HCT116 (cell line): ENCODE measurements around the gene SORL1. TPM values are rescaled to one million over a fixed set of nuclear protein-coding genes. Genes with fewer than 3 reads are reported as not detected.

Source experiments
- ATAC-seq: fragments of 200-7000 bp; cut with Tn5 transposase; 2 replicates; pipeline ENCODE4 v1.9.1; 2020; ENCODE audit warnings: mild to moderate bottlenecking, moderate library complexity
- BruUV-seq: library from RNA; stranded (reverse); fragments of 400-500 nt; replicated peaks from 2 replicates; lab custom pipeline; 2021; lab: Mats Ljungman, UMichigan
- CTCF ChIA-PET: fragments of 300-600 bp; sonication (Branson Sonifier 250); formaldehyde crosslinking; loops from one replicate; lab custom pipeline; 2021; ENCODE audit warnings: antibody characterized with exemption; lab: Charles Lee
- POLR2A ChIA-PET: fragments of 300-600, 350-600 bp; sonication (Branson Sonifier 250); formaldehyde crosslinking; loops from one replicate; lab custom pipeline; 2021; ENCODE audit warnings: antibody characterized with exemption; lab: Charles Lee
- RAD21 ChIA-PET, 2 experiments: fragments of 300-600 bp; sonication (Branson Sonifier 250); formaldehyde crosslinking; loops; one replicate each; lab custom pipeline; 2023; ENCODE audit warnings: low total read pairs in 2 of 2; ENCODE audit not compliant: uncharacterized antibody in 2 of 2, unreplicated experiment in 2 of 2, low non-redundant PET in 1 of 2; lab: Charles Lee
- DNase-seq: peaks from one replicate; pipeline ENCODE4 v3.0.0-alpha.2; 2010; ENCODE audit warnings: low read depth, low spot score
- H2AFZ ChIP-seq: fragments of 200-600 bp; shearing (Covaris generic), sonication (generic); 2 replicates; pipeline ENCODE4 v1.6.1; 2017; ENCODE audit warnings: low read depth, mixed run types, mixed read lengths, antibody characterized with exemption, low read length; ENCODE audit not compliant: poor library complexity, severe bottlenecking
- H3K27ac ChIP-seq: 2 replicates; pipeline ENCODE4 v1.5.1; 2012; ENCODE audit warnings: low read depth, low read length
- H3K27me3 ChIP-seq: fragments of 200-600 bp; sonication (generic); 2 replicates; pipeline ENCODE4 v1.6.1; 2016; ENCODE audit warnings: mixed run types, low read length, mixed read lengths; ENCODE audit not compliant: insufficient read depth
- H3K36me3 ChIP-seq, 2 experiments: fragments of 200-500 bp in 1 of 2; fragments of 200-600 bp in 1 of 2; sonication (Bioruptor generic) in 1 of 2; sonication (generic) in 1 of 2; 2 replicates each; pipeline versions ENCODE4 v1.5.1 to v1.6.1; 2014 to 2016; ENCODE audit warnings: low read length in 2 of 2, inconsistent platforms in 1 of 2, mixed read lengths in 1 of 2, mixed run types in 1 of 2; ENCODE audit not compliant: insufficient read depth in 2 of 2, control insufficient read depth in 1 of 2
- H3K4me1 ChIP-seq, 2 experiments: fragments of 200-600 bp in 1 of 2; sonication (generic) in 1 of 2; 2 replicates each; pipeline versions ENCODE4 v1.5.1 to v1.6.1; 2012 to 2017; ENCODE audit warnings: low read length in 2 of 2, inconsistent platforms in 1 of 2, mild to moderate bottlenecking in 1 of 2, mixed read lengths in 1 of 2, mixed run types in 1 of 2, moderate library complexity in 1 of 2; ENCODE audit not compliant: insufficient read depth in 2 of 2, control insufficient read depth in 1 of 2
- H3K4me2 ChIP-seq: fragments of 200-600 bp; sonication (generic); 2 replicates; pipeline ENCODE4 v1.6.1; 2017; ENCODE audit warnings: mixed run types, low read length, mixed read lengths
- H3K4me3 ChIP-seq, 2 experiments: fragments of 200-600 bp in 1 of 2; sonication (generic) in 1 of 2; replicated peaks in 1 of 2; 2 replicates each; pipeline ENCODE4 v1.5.1; 2011 to 2016; ENCODE audit warnings: low read length in 2 of 2, control low read depth in 1 of 2, low read depth in 1 of 2, mild to moderate bottlenecking in 1 of 2, mixed read lengths in 1 of 2, mixed run types in 1 of 2
- H3K79me2 ChIP-seq: fragments of 200-600 bp; sonication (generic); 2 replicates; pipeline ENCODE4 v1.6.1; 2017; ENCODE audit warnings: mild to moderate bottlenecking, mixed run types, low read length, moderate library complexity, mixed read lengths; ENCODE audit not compliant: insufficient read depth
- H3K9ac ChIP-seq: fragments of 200-600 bp; sonication (generic); 2 replicates; pipeline ENCODE4 v1.6.1; 2016; ENCODE audit warnings: low read length, mixed read lengths
- H3K9me2 ChIP-seq: fragments of 200-600 bp; sonication (generic), shearing (Covaris generic); 2 replicates; pipeline ENCODE4 v1.6.1; 2017; ENCODE audit warnings: mixed run types, mild to moderate bottlenecking, moderate library complexity; ENCODE audit not compliant: insufficient read depth
- H3K9me3 ChIP-seq, 2 experiments: fragments of 200-500 bp in 1 of 2; fragments of 200-600 bp in 1 of 2; sonication (Bioruptor generic) in 1 of 2; sonication (generic) in 1 of 2; 2 replicates each; pipeline ENCODE4 v1.6.1; 2014 to 2017; ENCODE audit warnings: low read length in 2 of 2, mixed read lengths in 2 of 2, inconsistent platforms in 1 of 2, low read depth in 1 of 2, mild to moderate bottlenecking in 1 of 2, mixed run types in 1 of 2, moderate library complexity in 1 of 2; ENCODE audit not compliant: control insufficient read depth in 1 of 2, insufficient read depth in 1 of 2
- H4K20me1 ChIP-seq: fragments of 200-600 bp; sonication (generic), shearing (Covaris generic); 2 replicates; pipeline ENCODE4 v1.6.1; 2017; ENCODE audit warnings: mixed run types, mild to moderate bottlenecking, moderate library complexity; ENCODE audit not compliant: insufficient read depth
- ATF3 ChIP-seq: IDR thresholded peaks from 2 replicates; pipeline ENCODE4 v1.6.1; 2012
- CBX3 ChIP-seq: IDR thresholded peaks from 2 replicates; pipeline ENCODE4 v1.6.1; 2012; ENCODE audit warnings: low read depth
- CEBPB ChIP-seq: IDR thresholded peaks from 2 replicates; pipeline ENCODE4 v1.6.1; 2012; ENCODE audit warnings: low read depth
- CTCF ChIP-seq, 3 experiments: fragments of 200-600 bp in 1 of 3; sonication (generic) in 1 of 3; IDR thresholded peaks in 2 of 3; conservative IDR thresholded peaks in 1 of 3; 2 replicates each; pipeline ENCODE4 v1.5.1; 2012 to 2017; ENCODE audit warnings: low read depth in 2 of 3, low read length in 2 of 3, antibody characterized with exemption in 1 of 3, borderline replicate concordance in 1 of 3, control low read depth in 1 of 3, mild to moderate bottlenecking in 1 of 3, mixed read lengths in 1 of 3, mixed run types in 1 of 3, moderate library complexity in 1 of 3; ENCODE audit not compliant: insufficient read depth in 1 of 3
- ELF1 ChIP-seq: IDR thresholded peaks from 2 replicates; pipeline ENCODE4 v1.6.1; 2012; ENCODE audit warnings: low read depth, borderline replicate concordance
- EZH2phosphoT487 ChIP-seq: fragments of 200-600 bp; IDR thresholded peaks from 2 replicates; pipeline ENCODE4 v1.6.1; 2018; ENCODE audit warnings: antibody characterized with exemption, borderline replicate concordance
- JUND ChIP-seq: IDR thresholded peaks from 2 replicates; pipeline ENCODE4 v1.6.1; 2012
- MAX ChIP-seq: IDR thresholded peaks from 2 replicates; pipeline ENCODE4 v1.6.1; 2012
- POLR2A ChIP-seq: IDR thresholded peaks from 2 replicates; pipeline ENCODE4 v1.7.0; 2011; ENCODE audit warnings: borderline replicate concordance; ENCODE audit not compliant: insufficient read depth, insufficient read length; ENCODE audit errors: extremely low read depth
- RAD21 ChIP-seq: IDR thresholded peaks from 2 replicates; pipeline ENCODE4 v1.6.1; 2012; ENCODE audit warnings: low read depth, mild to moderate bottlenecking
- REST ChIP-seq: IDR thresholded peaks from 2 replicates; pipeline ENCODE4 v1.6.1; 2012; ENCODE audit warnings: low read depth
- SIN3A ChIP-seq: IDR thresholded peaks from 2 replicates; pipeline ENCODE4 v1.6.1; 2012; ENCODE audit warnings: low read depth
- SP1 ChIP-seq: IDR thresholded peaks from 2 replicates; pipeline ENCODE4 v1.6.1; 2012; ENCODE audit warnings: low read depth
- SRF ChIP-seq: IDR thresholded peaks from 2 replicates; pipeline ENCODE4 v1.6.1; 2012; ENCODE audit warnings: low read depth
- TCF7L2 ChIP-seq: IDR thresholded peaks from 2 replicates; pipeline ENCODE4 v1.7.0; 2011; ENCODE audit warnings: borderline replicate concordance, inconsistent platforms; ENCODE audit not compliant: insufficient read depth, insufficient read length; ENCODE audit errors: extremely low read depth
- YY1 ChIP-seq: IDR thresholded peaks from 2 replicates; pipeline ENCODE4 v1.6.1; 2011; ENCODE audit warnings: low read length, low read depth, moderate library complexity, mild to moderate bottlenecking; ENCODE audit not compliant: insufficient replicate concordance; ENCODE audit errors: extremely low read depth
- ZBTB33 ChIP-seq: IDR thresholded peaks from 2 replicates; pipeline ENCODE4 v1.6.1; 2011; ENCODE audit warnings: mild to moderate bottlenecking, low read length, moderate library complexity; ENCODE audit not compliant: insufficient replicate concordance; ENCODE audit errors: extremely low read depth
- ZFX ChIP-seq: fragments of 450-650 bp; IDR thresholded peaks from 2 replicates; pipeline ENCODE4 v1.6.1; 2017
- ZNF274 ChIP-seq: fragments of 200-500 bp; sonication (Bioruptor generic); IDR thresholded peaks from 2 replicates; pipeline ENCODE4 v1.6.1; 2014; ENCODE audit warnings: mild to moderate bottlenecking, low read depth, low read length, inconsistent platforms
- intact Hi-C: fragments of 100-400 bp; cut with micrococcal nuclease; formaldehyde crosslinking; loops from 2 replicates; pipeline ENCODE4 v1.10.0; 2022
- total RNA-seq: library from RNA; stranded (reverse); gene quantifications from one replicate; pipeline ENCODE4 v1.2.1, GENCODE V29; 2021; ENCODE audit not compliant: unreplicated experiment

The SORL1 gene
- total RNA-seq, 1 experiment from 2014 or later, result 17.4 TPM

GRCh38 chr11:121561716-121562115, 109.6 kb downstream of the SORL1 start:
- no peak for DNase-seq
- intact Hi-C loops, result no loop called here
- H3K4me2 ChIP-seq, result no peak overlapping the region
- no peaks in the 10 kb centered on the region for H3K9me3 ChIP-seq
- no TSS peak for BruUV-seq
- peaks cover 0 to 7% of the 10 kb centered on the region in 2 experiments; a peak in 1 of 4 replicates for H3K4me1 ChIP-seq
- no peak overlapping the region for H3K9ac ChIP-seq
- H3K79me2 ChIP-seq, result no peaks in the 10 kb centered on the region
- no peak for ATAC-seq
- RAD21 ChIA-PET, result no interaction called here
- H2AFZ ChIP-seq, result no peak overlapping the region
- no peaks in the 10 kb centered on the region for H4K20me1 ChIP-seq
- H3K4me3 ChIP-seq, result no peak overlapping the region
- no peaks in the 10 kb centered on the region for H3K27me3 ChIP-seq
- no peak for TF ChIP-seq ATF3
- TF ChIP-seq CTCF (IDR thresholded peaks at IDR 0.05 in 2 of 3, conservative IDR thresholded peaks at IDR 0.05 in 1 of 3; ENCODE audit: borderline replicate concordance in 1 of 3, insufficient read depth in 1 of 3, low read depth in 2 of 3, low read length in 2 of 3), result no peak
- no peak for TF ChIP-seq EZH2phosphoT487
- TF ChIP-seq RAD21, result no peak
- TF ChIP-seq CEBPB, result no peak
- TF ChIP-seq REST, result no peak
- no peak for TF ChIP-seq TCF7L2
- no peak for TF ChIP-seq ZBTB33
- no peak for TF ChIP-seq SP1
- TF ChIP-seq ZFX, result no peak
- TF ChIP-seq YY1, result no peak
- no peak for TF ChIP-seq SRF
- no peak for TF ChIP-seq ZNF274
- no peak for TF ChIP-seq JUND
- no peak for TF ChIP-seq POLR2A
- TF ChIP-seq CBX3, result no peak
- no peak for TF ChIP-seq MAX
- no peak for TF ChIP-seq ELF1
- TF ChIP-seq SIN3A, result no peak
- POLR2A ChIA-PET, result no interaction called here
- H3K9me2 ChIP-seq, result no peaks in the 10 kb centered on the region
- H3K27ac ChIP-seq, result no peak overlapping the region
- CTCF ChIA-PET, result no interaction called here
- H3K36me3 ChIP-seq, result no peaks in the 10 kb centered on the region
